ENCODE data around the gene CAMK2B.

Gene CAMK2B

GRCh38 chr7:44275957-44276570 is 49.3 kb downstream of the CAMK2B start:
- DNase-seq (ENCODE audit: insufficient read length, low spot score) (no peak), FAIRE-seq (no peak)

- no peak for FAIRE-seq
- no peak for DNase-seq (ENCODE audit: insufficient read length, low spot score)
Observed at GRCh38 chr7:44275146-44275545, 50.2 kb downstream of the CAMK2B start.

GRCh38 chr7:44274623-44274975 is 50.8 kb downstream of the CAMK2B start:
- FAIRE-seq (no peak), DNase-seq (ENCODE audit: insufficient read length, low spot score) (no peak)

GRCh38 chr7:44273681-44274622 is 51.4 kb downstream of the CAMK2B start:
- FAIRE-seq (no peak), DNase-seq (ENCODE audit: insufficient read length, low spot score) (no peak)

- DNase-seq (ENCODE audit: insufficient read length, low spot score) = no peak
- no peak for FAIRE-seq
Observed at GRCh38 chr7:44272981-44273380, 52.4 kb downstream of the CAMK2B start.

- FAIRE-seq = no peak
- DNase-seq (ENCODE audit: insufficient read length, low spot score) = no peak
Observed at GRCh38 chr7:44272456-44272855, 52.9 kb downstream of the CAMK2B start.

- no peak for DNase-seq (ENCODE audit: insufficient read length, low spot score)
- no peak for FAIRE-seq
Observed at GRCh38 chr7:44269943-44270493, 55.4 kb downstream of the CAMK2B start.

GRCh38 chr7:44269417-44269816 is 56.0 kb downstream of the CAMK2B start:
- no peak for FAIRE-seq
- no peak for DNase-seq (ENCODE audit: insufficient read length, low spot score)

GRCh38 chr7:44268671-44269070 is 56.7 kb downstream of the CAMK2B start:
- FAIRE-seq (no peak), DNase-seq (ENCODE audit: insufficient read length, low spot score) (no peak)

- no peak for DNase-seq (ENCODE audit: insufficient read length, low spot score)
- FAIRE-seq = no peak
Observed at GRCh38 chr7:44267719-44268421, 57.5 kb downstream of the CAMK2B start.

GRCh38 chr7:44267178-44267577 is 58.2 kb downstream of the CAMK2B start:
- FAIRE-seq = no peak

GRCh38 chr7:44266526-44266925 is 58.9 kb downstream of the CAMK2B start:
- FAIRE-seq (no peak), DNase-seq (ENCODE audit: insufficient read length, low spot score) (no peak)

More at GRCh38 chr7:44267178-44267577, 58.2 kb downstream of the CAMK2B start:
- DNase-seq (ENCODE audit: insufficient read length, low spot score) = no peak

GRCh38 chr7:44265728-44266127 is 59.7 kb downstream of the CAMK2B start:
- FAIRE-seq = no peak
- DNase-seq (ENCODE audit: insufficient read length, low spot score) = no peak

GRCh38 chr7:44264221-44264931 is 61.0 kb downstream of the CAMK2B start:
- FAIRE-seq = no peak
- no peak for DNase-seq (ENCODE audit: insufficient read length, low spot score)

- FAIRE-seq (no peak), DNase-seq (ENCODE audit: insufficient read length, low spot score) (no peak)
Observed at GRCh38 chr7:44263326-44264082, 61.9 kb downstream of the CAMK2B start.

- DNase-seq (ENCODE audit: insufficient read length, low spot score) = no peak
- no peak for FAIRE-seq
Observed at GRCh38 chr7:44262031-44262430, 63.4 kb downstream of the CAMK2B start.

- FAIRE-seq (no peak), DNase-seq (ENCODE audit: insufficient read length, low spot score) (no peak)
Observed at GRCh38 chr7:44261240-44261639, 64.2 kb downstream of the CAMK2B start.

GRCh38 chr7:44259547-44260457 is 65.6 kb downstream of the CAMK2B start:
- DNase-seq (ENCODE audit: insufficient read length, low spot score) (no peak), FAIRE-seq (no peak)

All from GM19239 (cell line).